Left colon (tissue), 2 donors: ENCODE data around the gene NCOA6. TPM values are rescaled to one million over a fixed set of nuclear protein-coding genes. Genes with fewer than 3 reads are reported as not detected.
"Not testable (repeated sequence)": the region's sequence is repeated elsewhere in the genome, so short reads cannot be mapped to it uniquely, and the experiment has no call there.

Experiments used
- ATAC-seq: fragments of 200-7000 bp; cut with Tn5 transposase; one replicate; pipeline ENCODE4 v1.9.1; 2020; ENCODE audit warnings: mild to moderate bottlenecking, moderate library complexity
- DNase-seq, 2 donors: peaks; one replicate each; pipeline ENCODE4 v3.0.0-alpha.2; 2020
- intact Hi-C, 2 donors: fragments of 100-400 bp; cut with DNase I in 1 of 2; cut with micrococcal nuclease in 1 of 2; formaldehyde crosslinking; loops; one replicate each; pipeline versions ENCODE4 v1.11.2 to v1.14.0; 2022; cut with DNase I, micrococcal nuclease
- total RNA-seq, 2 donors: library from RNA; stranded (reverse); fragmentation: NEBNext Ultra II Directional; extraction: Animal tissue kit (Norgen Biotek cat#: 25700); gene quantifications; one replicate each; pipeline ENCODE4 v1.2.1, GENCODE V29; 2021
- donor health status: DM: no; HTN: no; CAD: no.
- donor health status: DM: yes; HTN: yes; CAD: no.

NCOA6 gene
- total RNA-seq, 2 donors from 2014 or later = 36.1 to 40.0 TPM

GRCh38 chr20:34792687-34793363 is 32.6 kb downstream of the NCOA6 start:
- intact Hi-C loops = no loop called here
- DNase-seq (no peak), ATAC-seq (no peak)

- peak; percentile 44 for ATAC-seq
- no peak for DNase-seq
- intact Hi-C loops = no loop called here
These were observed 34.0 kb downstream of the NCOA6 start for GRCh38 chr20:34791289-34792020.

- intact Hi-C loops = no loop called here
- ATAC-seq = no peak
- DNase-seq = no peak
These were observed 44.2 kb downstream of the NCOA6 start for GRCh38 chr20:34781220-34781619.

GRCh38 chr20:34780291-34780690 is 45.2 kb downstream of the NCOA6 start:
- intact Hi-C loops, DNase-seq, ATAC-seq: not testable (repeated sequence)

- intact Hi-C loops = no loop called here
- DNase-seq (no peak), ATAC-seq (no peak)
These were observed 49.3 kb downstream of the NCOA6 start for GRCh38 chr20:34776177-34776576.

- ATAC-seq (no peak), DNase-seq (no peak)
- intact Hi-C loops = no loop called here
These were observed 50.6 kb downstream of the NCOA6 start for GRCh38 chr20:34774886-34775285.

- no peak for ATAC-seq
- no peak for DNase-seq
- intact Hi-C loops = no loop called here
These were observed 51.0 kb downstream of the NCOA6 start for GRCh38 chr20:34774449-34774848.

GRCh38 chr20:34773726-34774125 is 51.7 kb downstream of the NCOA6 start:
- no peak for DNase-seq
- ATAC-seq = no peak
- intact Hi-C loops = no loop called here

- no peak for DNase-seq
- no peak for ATAC-seq
- intact Hi-C loops = no loop called here
These were observed 53.0 kb downstream of the NCOA6 start for GRCh38 chr20:34772437-34772836.

- no peak for DNase-seq
- intact Hi-C loops = no loop called here
- ATAC-seq = no peak
These were observed 53.8 kb downstream of the NCOA6 start for GRCh38 chr20:34771680-34772081.

- intact Hi-C loops = no loop called here
- DNase-seq (no peak), ATAC-seq (no peak)
These were observed 57.4 kb downstream of the NCOA6 start for GRCh38 chr20:34768096-34768495.

GRCh38 chr20:34762031-34762555 is 63.4 kb downstream of the NCOA6 start:
- DNase-seq (no peak), ATAC-seq (no peak)
- intact Hi-C loops = no loop called here

- DNase-seq (no peak), ATAC-seq (no peak)
- intact Hi-C loops = no loop called here
These were observed 70.1 kb downstream of the NCOA6 start for GRCh38 chr20:34755367-34755766.

GRCh38 chr20:34754611-34755010 is 70.8 kb downstream of the NCOA6 start:
- no peak for ATAC-seq
- intact Hi-C loops = no loop called here
- DNase-seq = no peak

- no peak for ATAC-seq
- intact Hi-C loops = no loop called here
- DNase-seq = no peak
These were observed 71.6 kb downstream of the NCOA6 start for GRCh38 chr20:34753706-34754461.

GRCh38 chr20:34751453-34751852 is 74.0 kb downstream of the NCOA6 start:
- intact Hi-C loops = no loop called here
- DNase-seq = no peak
- ATAC-seq = no peak

GRCh38 chr20:34750484-34750883 is 75.0 kb downstream of the NCOA6 start:
- ATAC-seq (no peak), DNase-seq (no peak)
- intact Hi-C loops = no loop called here

GRCh38 chr20:34748709-34749108 is 76.7 kb downstream of the NCOA6 start:
- intact Hi-C loops = no loop called here
- DNase-seq (no peak), ATAC-seq (no peak)

- DNase-seq (no peak), ATAC-seq (no peak)
- intact Hi-C loops = no loop called here
These were observed 78.0 kb downstream of the NCOA6 start for GRCh38 chr20:34747479-34747878.

- DNase-seq (no peak), ATAC-seq (no peak)
- intact Hi-C loops = no loop called here
These were observed 78.8 kb downstream of the NCOA6 start for GRCh38 chr20:34746674-34747073.
